GM15510 (cell line): Measurements from ENCODE around the gene SEPTIN2.
A peak's percentile ranks its signal among the peaks of the same experiment; 100 is the strongest.

ENCODE experiments used
- POLR2A ChIP-seq: IDR thresholded peaks from 3 replicates; pipeline ENCODE4 v1.6.1; 2011; ENCODE audit warnings: borderline replicate concordance; ENCODE audit not compliant: insufficient read length; ENCODE audit errors: extremely low read depth

Gene SEPTIN2

GRCh38 chr2:241352227-241352626 lies 36.5 kb downstream of the SEPTIN2 start:
- no peak for TF ChIP-seq POLR2A

DNA sequence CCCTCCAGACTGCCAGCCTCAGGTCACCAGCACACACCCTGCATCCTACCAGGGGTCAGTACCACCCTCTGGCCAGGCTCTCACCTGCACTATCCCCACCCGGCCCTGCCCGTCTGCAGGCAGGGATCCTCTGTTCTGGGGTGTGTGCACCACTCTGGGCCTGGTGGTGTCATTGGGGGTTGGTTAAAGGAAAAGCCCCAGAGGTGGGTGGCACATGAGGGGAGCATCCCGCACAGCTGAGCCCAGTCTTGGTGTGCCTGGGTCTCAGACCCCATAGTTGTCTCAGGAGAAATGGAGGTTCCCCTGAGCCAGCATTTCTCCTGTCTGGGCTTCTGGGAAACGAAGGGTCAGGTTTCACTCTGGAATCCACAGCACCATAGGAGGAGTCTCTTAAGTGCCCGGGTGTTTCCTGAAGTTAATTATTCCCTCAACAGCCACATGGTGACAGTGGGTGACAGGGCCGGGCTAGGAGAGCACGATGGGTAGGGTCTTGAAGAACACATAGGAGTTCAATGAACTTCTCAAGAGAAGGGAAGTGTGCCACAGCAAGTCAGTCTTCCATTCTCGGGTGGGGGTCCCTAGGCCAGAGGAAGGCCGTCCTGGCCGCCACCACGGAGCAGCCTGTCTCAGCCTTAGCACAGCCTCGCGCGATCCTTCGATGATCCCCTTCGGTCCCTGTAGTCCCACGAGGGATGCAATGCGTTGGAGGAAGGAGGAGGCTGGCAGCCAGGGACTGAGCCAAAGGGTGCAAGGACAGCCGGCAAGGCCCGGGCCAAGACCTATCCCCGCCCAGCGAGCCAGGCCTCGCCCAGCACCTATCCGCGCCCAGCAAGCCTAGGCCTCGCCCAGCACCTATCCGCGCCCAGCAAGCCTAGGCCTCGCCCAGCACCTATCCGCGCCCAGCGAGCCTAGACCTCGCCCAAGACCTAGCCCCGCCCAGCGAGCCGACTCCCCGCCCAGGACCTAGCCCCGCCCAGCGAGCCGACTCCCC lies 39.2 kb downstream of the SEPTIN2 start:
- TF ChIP-seq POLR2A: peak; percentile 14

DNA sequence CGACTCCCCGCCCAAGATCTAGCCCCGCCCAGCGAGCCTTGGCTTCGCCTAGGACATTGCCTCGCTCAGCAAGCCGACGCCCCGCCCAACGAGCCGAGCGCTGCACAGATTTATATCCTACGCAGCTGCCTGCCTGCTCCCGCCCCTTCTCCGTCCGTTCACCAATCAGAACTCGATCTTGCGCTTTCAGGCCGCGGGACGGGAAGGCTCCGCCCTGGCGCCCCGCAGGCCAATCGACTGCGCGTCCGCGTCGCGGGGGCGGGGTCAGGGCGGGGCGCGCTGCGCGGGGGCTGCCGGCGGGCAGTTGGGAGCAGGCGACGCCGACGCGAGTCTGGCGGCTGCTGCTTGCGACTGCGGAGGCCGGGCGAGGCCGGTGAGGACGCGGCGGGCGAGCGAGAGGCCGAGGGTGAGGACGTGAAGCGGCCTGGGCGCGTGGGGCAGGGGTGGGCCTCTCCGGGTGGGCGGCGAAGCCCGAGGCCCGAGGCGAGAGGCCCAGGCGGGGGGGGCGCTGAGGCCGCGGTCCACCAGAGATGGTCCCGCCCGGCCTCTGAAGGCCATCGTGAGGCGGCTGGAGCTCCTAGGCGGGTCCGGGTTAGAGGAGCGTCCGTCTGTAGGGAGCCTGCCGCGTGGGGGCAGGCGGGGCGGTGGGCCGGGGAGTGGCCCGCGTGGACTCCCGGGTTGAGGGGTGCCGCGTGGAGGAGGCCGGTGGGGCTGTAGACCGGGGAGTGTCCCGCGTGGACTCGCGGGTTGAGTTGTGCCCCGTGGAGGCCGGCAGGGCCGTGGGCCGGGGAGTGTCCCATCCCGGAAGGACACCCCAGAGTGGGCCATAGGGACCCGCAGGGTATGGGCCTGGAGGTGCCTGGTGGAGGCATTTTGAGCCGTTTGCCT lies 40.5 kb downstream of the SEPTIN2 start, which contains the start of gene FARP2:
Gene FARP2, plus strand, starts transcription at position 303 of the 888 bp plus-strand sequence. CDS start 16,823 bp downstream, outside the sequence.
- TF ChIP-seq POLR2A: peak; percentile 96

DNA sequence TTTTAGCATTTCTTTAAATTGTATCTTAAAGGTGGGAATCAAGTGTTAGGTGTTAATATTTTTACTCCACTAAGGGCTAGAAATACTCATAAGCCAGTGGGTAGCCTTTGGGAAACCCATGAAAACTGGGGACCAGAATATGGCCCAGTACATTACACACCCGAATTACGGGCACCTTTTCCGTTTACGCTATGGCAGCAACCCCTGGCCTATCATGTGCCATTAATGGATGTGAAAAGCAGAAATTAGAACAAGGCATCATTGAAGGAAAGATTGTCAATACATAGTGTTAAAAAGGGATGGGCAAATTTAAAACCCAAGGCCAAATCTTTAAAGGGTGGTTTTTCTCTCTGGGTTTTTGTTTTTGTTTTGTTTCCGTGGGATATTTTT lies 41.1 kb downstream of the SEPTIN2 start:
- TF ChIP-seq POLR2A: no peak

DNA sequence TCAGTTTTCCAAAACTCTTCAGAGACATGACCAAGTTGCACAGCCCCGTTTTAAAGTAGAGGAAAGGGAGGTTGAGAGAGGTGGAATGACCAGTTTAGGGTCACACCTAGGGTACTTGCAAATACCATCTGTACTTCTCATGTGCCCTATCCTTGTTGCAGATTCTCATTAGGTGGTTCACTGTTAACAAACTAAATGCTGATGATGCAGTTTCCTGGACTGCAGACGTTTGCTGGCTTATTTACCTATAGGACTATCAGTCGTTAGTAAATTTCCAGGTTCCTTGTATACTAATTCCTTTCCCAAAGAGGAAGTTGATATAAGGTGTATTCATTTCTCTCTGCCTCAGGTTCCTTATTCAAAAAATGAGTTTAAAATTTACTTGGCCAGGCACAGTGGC lies 41.8 kb downstream of the SEPTIN2 start:
- no peak for TF ChIP-seq POLR2A

DNA sequence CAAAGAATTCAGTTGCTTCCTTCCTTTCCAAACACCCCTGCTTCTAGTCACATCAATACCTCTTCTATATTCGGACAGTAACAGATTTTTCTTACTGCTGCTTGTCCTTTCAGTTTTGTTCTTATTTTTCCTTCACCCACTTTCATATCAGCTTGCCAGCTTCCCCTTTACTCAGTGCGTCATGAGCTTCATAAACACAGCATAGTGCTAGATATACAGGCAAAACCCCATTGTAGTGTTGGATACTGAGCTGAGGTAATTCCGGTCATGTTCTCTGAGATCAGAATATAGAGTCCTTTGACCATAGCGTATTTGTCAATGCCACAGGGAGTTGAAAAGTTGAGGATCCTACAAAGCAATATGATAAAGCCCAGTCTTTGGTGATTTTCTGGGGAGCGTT lies 42.7 kb downstream of the SEPTIN2 start:
- no peak for TF ChIP-seq POLR2A

GRCh38 chr2:241359481-241360045 lies 43.8 kb downstream of the SEPTIN2 start:
- no peak for TF ChIP-seq POLR2A

DNA sequence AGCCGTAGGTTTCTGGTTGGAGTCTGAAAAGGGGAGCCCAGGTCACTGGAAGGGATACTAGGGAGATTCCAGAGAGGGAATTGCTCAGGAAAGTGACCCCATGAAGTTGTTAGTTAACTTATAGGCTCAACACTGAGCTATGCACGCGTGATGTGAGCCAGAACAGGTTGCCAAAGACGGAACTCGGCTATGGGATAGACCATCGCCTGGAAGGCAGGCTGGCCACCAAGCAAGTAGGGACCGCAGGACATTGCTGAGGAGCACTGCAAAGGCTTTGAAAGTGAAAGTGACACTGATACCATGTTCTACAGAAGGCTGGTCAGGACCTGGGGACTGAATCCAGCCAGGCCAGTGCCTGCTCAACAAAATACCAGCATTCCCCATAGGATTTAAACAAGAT lies 47.7 kb downstream of the SEPTIN2 start:
- TF ChIP-seq POLR2A: no peak

DNA sequence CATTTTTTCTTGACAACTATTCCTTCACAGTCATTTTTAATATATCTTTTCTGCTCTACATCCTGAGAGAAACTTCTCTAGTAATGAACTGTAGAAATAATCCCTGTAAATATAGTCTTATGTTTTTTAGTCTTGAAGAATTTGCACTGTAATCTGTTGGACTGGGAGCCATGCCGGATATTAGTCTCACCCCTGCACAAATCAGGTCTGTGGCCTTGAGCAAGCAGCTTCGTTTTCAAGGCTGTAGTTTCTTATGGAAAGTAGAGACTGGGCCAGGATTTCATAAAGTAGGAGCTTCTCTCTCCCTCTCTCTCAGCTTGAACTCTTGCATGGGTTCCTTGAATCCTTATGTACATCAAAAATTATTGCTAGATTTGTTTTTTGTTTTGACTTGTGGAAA lies 49.1 kb downstream of the SEPTIN2 start:
- TF ChIP-seq POLR2A: no peak

DNA sequence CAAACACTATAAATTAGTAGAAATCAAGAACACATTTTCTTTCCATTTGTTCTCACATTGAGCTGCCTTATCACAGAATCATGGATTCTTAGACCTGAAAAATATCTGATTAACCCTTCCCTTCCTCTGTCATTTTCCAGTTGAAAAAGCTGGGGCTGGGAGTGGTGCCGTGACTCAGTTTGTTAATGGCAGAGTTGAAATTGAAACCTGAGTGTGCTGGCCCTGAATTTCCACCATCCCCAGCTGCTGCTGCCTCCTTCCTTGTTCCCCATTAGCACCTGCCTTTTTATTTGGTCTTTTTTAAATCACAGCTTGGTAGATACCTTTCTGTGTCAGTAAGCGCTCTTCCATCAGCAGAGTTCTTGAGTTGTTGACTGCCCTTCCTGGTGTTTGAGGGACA lies 51.0 kb downstream of the SEPTIN2 start:
- TF ChIP-seq POLR2A: no peak

GRCh38 chr2:241368643-241369042 lies 52.9 kb downstream of the SEPTIN2 start:
- no peak for TF ChIP-seq POLR2A

- TF ChIP-seq POLR2A: no peak
These were observed 56.8 kb downstream of the SEPTIN2 start for GRCh38 chr2:241372361-241372992.

- TF ChIP-seq POLR2A: no peak
These were observed 57.7 kb downstream of the SEPTIN2 start for GRCh38 chr2:241373446-241373845.

- TF ChIP-seq POLR2A: no peak
These were observed 59.6 kb downstream of the SEPTIN2 start for GRCh38 chr2:241375300-241375699.
